ENCODE results near the gene KRT2. TPM values are rescaled to one million over a fixed set of nuclear protein-coding genes. Genes with fewer than 3 reads are reported as not detected.

Gene KRT2
- total and polyA plus RNA-seq, 9 of the 15 experiments (the other 6 are each of a cell fraction or from before 2014, with no cell fraction given), result 0.03 to 0.69 (median 0.07) TPM; not detected in 2

- TF ChIP-seq ILK (tag; IDR thresholded peaks at IDR 0.05; ENCODE audit: borderline replicate concordance, low read depth) (no peak), SUPT5H (IDR thresholded peaks at IDR 0.05) (no peak), IFI16 (CRISPR knock-in tag; IDR thresholded peaks at IDR 0.05) (no peak), ZSCAN29 (IDR thresholded peaks at IDR 0.05) (no peak)
Observed at GRCh38 chr12:52628111-52628507, 23.9 kb downstream of the KRT2 start (continued).

- CTCF ChIA-PET (ENCODE audit: low intra/inter-chr PET ratio), result no interaction called here
Observed at GRCh38 chr12:52627395-52628110, 24.5 kb downstream of the KRT2 start.

More at GRCh38 chr12:52627395-52628110, 24.5 kb downstream of the KRT2 start:
- no peak overlapping the region for H2AFZ ChIP-seq (ENCODE audit: low read depth, low read length)
- H3K27ac ChIP-seq (ENCODE audit: extremely low read depth, low read depth, low read length), result no peak overlapping the region
- peaks cover 4 to 29% of the 10 kb centered on the region in 2 experiments for H3K4me1 ChIP-seq (replicated peaks in 1 of 2; ENCODE audit: control insufficient read depth in 2 of 2, insufficient read depth in 2 of 2, low read length in 2 of 2)
- intact Hi-C loops (cut with micrococcal nuclease), result no loop called here
- ATAC-seq, result no peak
- POLR2A ChIA-PET, result no interaction called here
- no peaks in the 10 kb centered on the region for H4K20me1 ChIP-seq (replicated peaks; ENCODE audit: control insufficient read depth, insufficient read depth, low read length)
- TF ChIP-seq SMARCA5 (IDR thresholded peaks at IDR 0.05) (no peak), RBBP5 (IDR thresholded peaks at IDR 0.05; ENCODE audit: borderline replicate concordance, insufficient read depth, low read length, poor library complexity, severe bottlenecking) (no peak), THRA (IDR thresholded peaks at IDR 0.05) (no peak), AFF1 (IDR thresholded peaks at IDR 0.05; ENCODE audit: low read depth in 1 of 2, partially characterized antibody in 2 of 2) (no peak)
- TF ChIP-seq, protein P1, sequence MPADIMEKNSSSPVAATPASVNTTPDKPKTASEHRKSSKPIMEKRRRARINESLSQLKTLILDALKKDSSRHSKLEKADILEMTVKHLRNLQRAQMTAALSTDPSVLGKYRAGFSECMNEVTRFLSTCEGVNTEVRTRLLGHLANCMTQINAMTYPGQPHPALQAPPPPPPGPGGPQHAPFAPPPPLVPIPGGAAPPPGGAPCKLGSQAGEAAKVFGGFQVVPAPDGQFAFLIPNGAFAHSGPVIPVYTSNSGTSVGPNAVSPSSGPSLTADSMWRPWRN (IDR thresholded peaks at IDR 0.05; ENCODE audit: low read depth), result no peak
- in situ Hi-C loops (cut with MboI), result no loop called here
- no peaks in the 10 kb centered on the region for H3K79me2 ChIP-seq (ENCODE audit: control insufficient read depth, insufficient read depth, low read length)
- no peaks in the 10 kb centered on the region for H3K36me3 ChIP-seq (ENCODE audit: control insufficient read depth, insufficient read depth, low read length)
- H3K27me3 ChIP-seq (ENCODE audit: control insufficient read depth in 2 of 2, insufficient read depth in 2 of 2, low read length in 2 of 2), result no peaks in the 10 kb centered on the region
- H3K4me2 ChIP-seq (ENCODE audit: insufficient read depth, low read length), result no peak overlapping the region
- H3K4me3 ChIP-seq, result no peak overlapping the region
- H3K9ac ChIP-seq (ENCODE audit: insufficient read depth in 1 of 2, low read depth in 2 of 2, low read length in 2 of 2), result no peak overlapping the region
- no peak for DNase-seq (ENCODE audit: extremely low read depth in 1 of 4, low spot score in 3 of 4)
- FAIRE-seq, result no peak
- H3K9me1 ChIP-seq (ENCODE audit: control insufficient read depth, insufficient read depth, low read length), result no peaks in the 10 kb centered on the region
- BruUV-seq (replicated peaks), result no TSS peak
- H3K9me3 ChIP-seq (replicated peaks; ENCODE audit: control insufficient read depth, insufficient read depth, low read depth, low read length), result no peaks in the 10 kb centered on the region
- 32% methylated on average over 2 of the region's 2 CpGs for WGBS (ENCODE audit: insufficient coverage, low coverage, missing lambda C conversion rate)

Data from K562 (cell line).